Calu3 (cell line): ENCODE results near the gene ARL5B. TPM values are rescaled to one million over a fixed set of nuclear protein-coding genes. Genes with fewer than 3 reads are reported as not detected.
A peak's percentile ranks its signal among the peaks of the same experiment; 100 is the strongest.

ENCODE experiments used
- BruUV-seq: library from RNA; stranded (reverse); fragments of 400-500 nt; replicated peaks from 2 replicates; lab custom pipeline; 2021; lab: Mats Ljungman, UMichigan
- CTCF ChIA-PET: fragments of 300-600 bp; sonication (Branson Sonifier 250); formaldehyde crosslinking; loops from one replicate; lab custom pipeline; 2022; ENCODE audit warnings: antibody characterized with exemption; lab: Charles Lee
- DNase-seq: peaks from one replicate; pipeline ENCODE4 v3.0.0; 2022
- H3K27ac Mint-ChIP-seq: one replicate; pipeline ENCODE4 v1.8.0; 2022; ENCODE audit warnings: mixed read lengths; ENCODE audit not compliant: unreplicated experiment
- H3K27me3 Mint-ChIP-seq: one replicate; pipeline ENCODE4 v1.8.0; 2022; ENCODE audit warnings: mixed read lengths; ENCODE audit not compliant: unreplicated experiment
- H3K36me3 Mint-ChIP-seq: one replicate; pipeline ENCODE4 v1.8.0; 2022; ENCODE audit warnings: mild to moderate bottlenecking, moderate library complexity, mixed read lengths; ENCODE audit not compliant: insufficient read depth, unreplicated experiment
- H3K4me1 Mint-ChIP-seq: one replicate; pipeline ENCODE4 v1.8.0; 2022; ENCODE audit warnings: mild to moderate bottlenecking, low read depth, mixed read lengths; ENCODE audit not compliant: unreplicated experiment
- H3K4me3 Mint-ChIP-seq: one replicate; pipeline ENCODE4 v1.8.0; 2022; ENCODE audit warnings: mild to moderate bottlenecking, low read depth, moderate library complexity, mixed read lengths; ENCODE audit not compliant: unreplicated experiment
- H3K9me3 Mint-ChIP-seq: one replicate; pipeline ENCODE4 v1.8.0; 2022; ENCODE audit warnings: low read depth, mixed read lengths; ENCODE audit not compliant: unreplicated experiment
- intact Hi-C: fragments of 100-400 bp; cut with micrococcal nuclease; formaldehyde crosslinking; loops from one replicate; pipeline ENCODE4 v1.10.0; 2022; ENCODE audit not compliant: unreplicated experiment
- total RNA-seq: library from RNA; stranded (reverse); gene quantifications from 2 replicates; pipeline ENCODE4 v1.2.3, GENCODE V29; 2022
- TF ChIP-seq, protein P1 (sequence below): fragments of 200-600 bp; IDR thresholded peaks from one replicate; pipeline ENCODE4 v1.8.0; 2022; ENCODE audit warnings: antibody characterized with exemption; ENCODE audit not compliant: unreplicated experiment

The ARL5B gene
- total RNA-seq, 1 experiment from 2014 or later = 15.3 TPM

DNA sequence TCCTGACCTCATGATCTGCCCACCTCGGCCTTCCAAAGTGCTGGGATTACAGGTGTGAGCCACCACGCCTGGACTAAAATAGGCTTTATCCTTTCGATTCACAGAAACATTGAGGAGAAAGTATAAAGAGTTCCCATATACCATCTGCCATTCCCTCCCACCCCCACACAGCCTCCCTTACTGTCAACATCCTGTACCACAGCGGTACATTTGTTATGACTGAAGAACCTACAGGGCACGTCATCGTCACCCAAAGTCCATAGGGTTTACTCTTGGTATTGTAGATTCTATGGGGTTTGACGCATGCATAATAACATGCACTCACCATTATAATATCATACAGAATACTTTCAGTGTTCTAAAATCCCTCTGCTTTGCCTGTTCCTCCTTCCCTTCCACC, 28.0 kb downstream of the ARL5B start:
- TF ChIP-seq, protein P1, sequence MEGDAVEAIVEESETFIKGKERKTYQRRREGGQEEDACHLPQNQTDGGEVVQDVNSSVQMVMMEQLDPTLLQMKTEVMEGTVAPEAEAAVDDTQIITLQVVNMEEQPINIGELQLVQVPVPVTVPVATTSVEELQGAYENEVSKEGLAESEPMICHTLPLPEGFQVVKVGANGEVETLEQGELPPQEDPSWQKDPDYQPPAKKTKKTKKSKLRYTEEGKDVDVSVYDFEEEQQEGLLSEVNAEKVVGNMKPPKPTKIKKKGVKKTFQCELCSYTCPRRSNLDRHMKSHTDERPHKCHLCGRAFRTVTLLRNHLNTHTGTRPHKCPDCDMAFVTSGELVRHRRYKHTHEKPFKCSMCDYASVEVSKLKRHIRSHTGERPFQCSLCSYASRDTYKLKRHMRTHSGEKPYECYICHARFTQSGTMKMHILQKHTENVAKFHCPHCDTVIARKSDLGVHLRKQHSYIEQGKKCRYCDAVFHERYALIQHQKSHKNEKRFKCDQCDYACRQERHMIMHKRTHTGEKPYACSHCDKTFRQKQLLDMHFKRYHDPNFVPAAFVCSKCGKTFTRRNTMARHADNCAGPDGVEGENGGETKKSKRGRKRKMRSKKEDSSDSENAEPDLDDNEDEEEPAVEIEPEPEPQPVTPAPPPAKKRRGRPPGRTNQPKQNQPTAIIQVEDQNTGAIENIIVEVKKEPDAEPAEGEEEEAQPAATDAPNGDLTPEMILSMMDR = no peak
- Mint-ChIP-seq H3K4me1 (peaks cover 39% of the 10 kb centered on the region), H3K27me3 (no peaks in the 10 kb centered on the region)

DNA sequence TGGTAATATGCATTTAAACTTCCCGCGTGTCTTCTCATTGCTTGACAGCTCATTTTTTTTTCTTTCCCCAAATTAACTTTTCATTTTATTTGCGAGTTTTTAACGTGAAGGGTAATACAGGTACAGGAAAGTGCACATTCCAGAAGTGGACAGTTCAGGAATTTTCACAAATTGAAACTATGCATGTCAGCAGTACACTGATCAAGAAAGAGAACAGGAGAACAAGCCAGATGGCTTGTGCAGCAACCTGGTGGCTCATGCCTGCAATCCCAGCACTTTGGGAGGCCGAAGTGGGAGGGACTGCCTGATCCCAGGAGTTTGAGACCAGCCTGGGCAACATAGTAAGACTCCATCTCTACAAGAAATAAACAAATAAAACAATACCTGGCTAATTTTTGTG, 28.5 kb downstream of the ARL5B start:
- H3K9me3 Mint-ChIP-seq = no peaks in the 10 kb centered on the region
- TF ChIP-seq, protein P1 = no peak
- BruUV-seq = no TSS peak
- CTCF ChIA-PET = no interaction called here
- H3K4me1 Mint-ChIP-seq = peaks cover 34% of the 10 kb centered on the region
- no peak overlapping the region for H3K4me3 Mint-ChIP-seq
- intact Hi-C loops = no loop called here
- no peak for DNase-seq
- H3K36me3 Mint-ChIP-seq = peaks cover 12% of the 10 kb centered on the region
- no peaks in the 10 kb centered on the region for H3K27me3 Mint-ChIP-seq
- no peak overlapping the region for H3K27ac Mint-ChIP-seq

More for the DNA sequence above, 28.0 kb downstream of the ARL5B start:
- Mint-ChIP-seq H3K36me3 (peaks cover 17% of the 10 kb centered on the region), H3K9me3 (no peaks in the 10 kb centered on the region), H3K4me3 (no peak overlapping the region), H3K27ac (no peak overlapping the region)
- BruUV-seq = no TSS peak
- intact Hi-C loops = no loop called here
- CTCF ChIA-PET = no interaction called here
- DNase-seq = no peak

DNA sequence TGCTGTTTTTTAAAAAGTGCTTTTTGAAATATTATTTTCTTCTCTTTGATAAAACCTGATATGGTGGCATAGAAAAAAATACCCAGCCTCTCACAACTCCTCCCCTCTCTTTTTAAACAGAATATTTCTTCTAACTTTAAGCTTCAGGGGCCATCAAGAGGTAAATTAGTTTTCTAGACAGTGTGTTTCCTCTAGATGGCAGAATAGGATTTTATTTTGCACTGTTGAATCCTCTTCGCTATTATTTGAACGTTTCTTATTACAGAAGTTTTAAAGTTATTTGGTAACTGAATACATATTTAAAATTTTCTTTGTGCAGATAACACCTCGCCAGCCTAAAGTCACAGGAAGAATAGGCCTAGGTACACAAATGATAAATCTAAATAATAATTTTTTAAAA, 30.3 kb downstream of the ARL5B start:
- Mint-ChIP-seq H3K4me3 (no peak overlapping the region), H3K4me1 (peaks cover 19% of the 10 kb centered on the region), H3K27ac (no peak overlapping the region), H3K27me3 (no peaks in the 10 kb centered on the region), H3K9me3 (no peaks in the 10 kb centered on the region), H3K36me3 (no peaks in the 10 kb centered on the region)
- TF ChIP-seq, protein P1 = peak; percentile 35
- no TSS peak for BruUV-seq
- intact Hi-C loops = loop anchor here (1.0 kb wide), 1 partner anchor 1099 kb away; no protein-coding TSS in a partner anchor
- no peak for DNase-seq
- CTCF ChIA-PET = interaction anchor here (0.7 kb wide), 1 partner anchor 11 kb away, joined by 3 read pairs; no protein-coding TSS in a partner anchor

DNA sequence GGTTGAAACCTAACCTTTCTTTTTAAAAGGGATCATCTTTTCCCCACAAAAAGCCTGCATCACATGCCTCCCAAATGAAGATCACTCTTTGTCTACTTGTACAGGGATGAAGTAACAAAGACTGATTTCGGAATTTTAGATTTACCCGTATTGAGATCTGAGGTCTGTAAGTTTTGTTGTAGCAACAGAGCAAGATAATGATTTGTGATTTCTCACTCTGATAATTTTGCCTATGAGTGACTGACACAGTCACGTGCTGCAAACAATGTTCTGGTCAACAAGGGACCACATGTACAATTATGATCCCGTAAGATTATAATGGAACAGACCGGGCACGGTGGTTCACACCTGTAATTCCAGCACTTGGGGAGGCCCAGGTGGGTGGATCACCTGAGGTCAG, 31.3 kb downstream of the ARL5B start:
- Mint-ChIP-seq H3K4me1 (peaks cover 9% of the 10 kb centered on the region), H3K27me3 (no peaks in the 10 kb centered on the region), H3K36me3 (no peaks in the 10 kb centered on the region), H3K4me3 (no peak overlapping the region), H3K9me3 (no peaks in the 10 kb centered on the region), H3K27ac (no peak overlapping the region)
- TF ChIP-seq, protein P1 = no peak
- intact Hi-C loops = no loop called here
- CTCF ChIA-PET = no interaction called here
- no peak for DNase-seq
- no TSS peak for BruUV-seq
